22Rv1 (cell line): ENCODE data around the gene MBOAT7.

Source experiments
- H3K27ac ChIP-seq: fragments of 450-650 bp; 2 replicates; pipeline ENCODE4 v1.5.1; 2017
- ZFX ChIP-seq: fragments of 450-650 bp; IDR thresholded peaks from 2 replicates; pipeline ENCODE4 v1.6.1; 2017; ENCODE audit warnings: antibody characterized with exemption, borderline replicate concordance
- TF ChIP-seq, protein P1 (sequence below): fragments of 450-650 bp; IDR thresholded peaks from 2 replicates; pipeline ENCODE4 v1.5.1; 2017; ENCODE audit warnings: mild to moderate bottlenecking

MBOAT7 gene

DNA sequence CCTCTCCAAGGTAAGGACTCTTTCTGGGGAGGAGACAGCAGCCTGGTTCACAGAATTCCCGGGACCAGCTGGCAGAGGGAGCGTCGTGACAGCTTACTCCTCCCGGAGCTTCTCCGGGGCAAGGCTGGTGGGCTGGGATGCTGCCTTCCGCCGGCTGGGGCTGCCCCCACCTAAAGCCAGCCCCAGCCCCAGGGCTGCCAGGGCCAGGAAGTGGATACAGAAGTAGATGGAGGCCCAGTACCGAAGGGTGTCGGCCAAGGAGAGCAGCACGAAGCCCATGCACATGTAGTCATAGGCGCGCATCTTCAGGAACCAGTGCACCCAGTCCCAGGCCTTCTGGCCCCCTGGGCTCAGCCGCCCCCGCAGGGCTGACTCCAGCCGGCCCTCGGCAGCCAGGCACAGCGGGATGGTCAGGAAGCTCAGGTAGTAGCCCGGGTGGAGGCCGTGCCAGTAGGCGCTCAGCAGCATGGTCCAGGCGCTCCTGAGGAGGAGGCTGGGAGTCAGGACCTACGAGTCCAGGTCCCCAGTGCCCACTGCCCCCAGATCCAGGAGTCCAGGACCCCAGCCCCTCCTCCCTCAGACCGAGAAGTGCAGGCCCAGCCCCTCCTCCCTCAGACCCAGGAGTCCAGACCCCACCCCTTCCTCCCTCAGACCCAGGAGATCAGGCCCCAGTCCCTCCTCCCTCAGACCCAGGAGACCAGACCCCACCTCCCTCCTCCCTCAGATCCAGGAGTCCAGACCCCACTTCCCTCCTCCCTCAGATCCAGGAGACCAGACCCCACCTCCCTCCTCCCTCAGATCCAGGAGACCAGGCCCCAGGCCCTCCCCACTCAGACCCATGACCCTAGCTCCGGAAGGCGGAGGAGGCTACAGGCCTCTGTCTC lies 15.2 kb downstream of the MBOAT7 start:
- H3K27ac ChIP-seq, result peak overlapping the region; percentile 90
- no peak for TF ChIP-seq ZFX
- TF ChIP-seq, protein P1, sequence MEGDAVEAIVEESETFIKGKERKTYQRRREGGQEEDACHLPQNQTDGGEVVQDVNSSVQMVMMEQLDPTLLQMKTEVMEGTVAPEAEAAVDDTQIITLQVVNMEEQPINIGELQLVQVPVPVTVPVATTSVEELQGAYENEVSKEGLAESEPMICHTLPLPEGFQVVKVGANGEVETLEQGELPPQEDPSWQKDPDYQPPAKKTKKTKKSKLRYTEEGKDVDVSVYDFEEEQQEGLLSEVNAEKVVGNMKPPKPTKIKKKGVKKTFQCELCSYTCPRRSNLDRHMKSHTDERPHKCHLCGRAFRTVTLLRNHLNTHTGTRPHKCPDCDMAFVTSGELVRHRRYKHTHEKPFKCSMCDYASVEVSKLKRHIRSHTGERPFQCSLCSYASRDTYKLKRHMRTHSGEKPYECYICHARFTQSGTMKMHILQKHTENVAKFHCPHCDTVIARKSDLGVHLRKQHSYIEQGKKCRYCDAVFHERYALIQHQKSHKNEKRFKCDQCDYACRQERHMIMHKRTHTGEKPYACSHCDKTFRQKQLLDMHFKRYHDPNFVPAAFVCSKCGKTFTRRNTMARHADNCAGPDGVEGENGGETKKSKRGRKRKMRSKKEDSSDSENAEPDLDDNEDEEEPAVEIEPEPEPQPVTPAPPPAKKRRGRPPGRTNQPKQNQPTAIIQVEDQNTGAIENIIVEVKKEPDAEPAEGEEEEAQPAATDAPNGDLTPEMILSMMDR, result no peak

DNA sequence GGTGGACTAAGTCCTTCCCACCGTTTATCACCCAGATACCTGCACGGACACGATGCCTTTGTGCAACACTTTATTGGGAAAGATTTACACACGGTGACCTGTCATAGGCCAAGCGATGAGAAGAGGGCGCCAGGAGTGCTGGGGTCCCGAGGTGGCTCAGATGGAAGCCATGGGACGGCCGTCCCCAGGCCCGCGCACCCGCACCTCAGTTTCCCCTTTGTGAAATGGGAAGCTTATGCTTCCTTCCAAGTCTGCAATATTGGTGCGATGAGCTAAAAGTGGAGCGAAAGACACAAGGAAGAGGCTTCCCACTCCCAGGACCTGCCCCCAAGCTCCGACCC lies 16.1 kb downstream of the MBOAT7 start:
- no peak for TF ChIP-seq ZFX
- TF ChIP-seq, protein P1, result no peak
- H3K27ac ChIP-seq, result peak overlapping the region; percentile 90

DNA sequence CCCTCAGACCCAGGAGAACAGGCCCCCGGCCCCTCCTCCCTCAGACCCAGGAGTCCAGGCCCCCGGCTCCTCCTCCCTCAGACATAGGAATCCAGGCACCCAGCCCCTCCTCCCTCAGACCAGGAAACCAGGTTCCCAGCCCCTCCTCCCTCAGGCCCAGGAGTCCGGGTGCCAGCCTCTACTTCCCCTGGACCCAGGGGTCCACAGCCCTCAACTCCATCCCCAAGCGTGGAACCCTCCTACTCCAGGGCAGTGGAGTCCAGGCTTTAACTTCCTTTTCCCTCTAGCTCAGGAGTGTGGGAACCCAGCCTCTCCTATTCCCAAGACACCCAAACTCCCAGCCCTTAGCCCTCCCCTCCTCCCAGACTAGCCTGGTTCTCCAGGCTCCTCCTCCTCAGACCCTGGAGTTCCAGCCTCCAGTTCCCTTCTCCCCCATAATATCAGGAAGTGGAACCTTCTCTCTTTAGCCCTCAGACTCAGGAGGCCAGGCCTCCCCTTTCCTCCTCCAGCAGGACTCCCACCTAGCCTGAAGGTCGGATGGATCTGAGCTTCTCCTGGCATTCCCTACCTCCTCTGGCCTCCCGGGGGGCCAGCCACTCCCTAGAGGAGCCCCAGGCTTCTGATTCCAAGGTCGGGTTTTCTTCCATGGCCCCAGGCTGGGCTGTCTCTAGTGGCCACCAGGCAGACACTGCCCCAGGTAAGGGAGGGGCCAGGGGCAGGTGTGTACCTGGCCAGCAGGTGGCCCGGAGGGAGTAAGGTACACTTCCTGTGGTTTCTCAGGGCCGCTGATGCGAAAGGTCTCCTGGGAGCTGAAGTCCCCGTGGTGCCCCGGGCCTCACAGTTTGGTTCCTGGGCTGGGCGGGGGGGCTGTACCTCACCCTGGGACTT lies 16.7 kb downstream of the MBOAT7 start, which contains the start of gene TMC4:
Gene TMC4, minus strand, starts transcription at position 690 of the 888 bp plus-strand sequence. Its CDS starts 43 bp downstream, at position 647.
- peak within 1 kb of the TSS; percentile 90 for H3K27ac ChIP-seq
- TF ChIP-seq, protein P1, result peak; percentile 67
- no peak for TF ChIP-seq ZFX

DNA sequence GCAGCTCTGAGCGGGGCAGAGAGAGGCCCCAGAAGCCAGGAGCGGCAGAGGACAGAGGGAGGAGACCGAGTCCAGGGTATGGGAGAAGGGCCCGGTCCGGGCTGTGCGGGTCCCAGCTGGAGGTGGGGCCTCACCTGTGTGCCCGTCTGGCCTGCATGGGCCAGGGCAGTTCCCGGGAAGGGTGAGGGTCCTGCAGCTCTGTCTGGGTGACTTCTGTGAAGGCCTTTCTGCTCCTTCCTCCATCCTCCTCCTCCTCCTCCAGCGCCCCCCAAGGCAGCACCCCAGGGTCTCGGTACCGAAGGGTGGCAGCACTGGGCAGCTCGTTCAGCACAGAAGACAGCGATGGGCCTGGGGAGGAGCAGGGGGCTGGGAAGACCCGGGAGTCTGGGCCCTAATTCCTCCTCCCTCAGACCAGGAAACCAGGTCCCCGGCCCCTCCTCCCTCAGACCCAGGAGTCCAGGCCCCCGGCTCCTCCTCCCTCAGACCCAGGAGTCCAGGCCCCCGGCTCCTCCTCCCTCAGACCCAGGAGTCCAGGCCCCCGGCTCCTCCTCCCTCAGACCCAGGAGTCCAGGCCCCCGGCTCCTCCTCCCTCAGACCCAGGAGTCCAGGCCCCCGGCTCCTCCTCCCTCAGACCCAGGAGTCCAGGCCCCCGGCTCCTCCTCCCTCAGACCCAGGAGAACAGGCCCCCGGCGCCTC lies 17.5 kb downstream of the MBOAT7 start:
- peak overlapping the region; percentile 33 for H3K27ac ChIP-seq

DNA sequence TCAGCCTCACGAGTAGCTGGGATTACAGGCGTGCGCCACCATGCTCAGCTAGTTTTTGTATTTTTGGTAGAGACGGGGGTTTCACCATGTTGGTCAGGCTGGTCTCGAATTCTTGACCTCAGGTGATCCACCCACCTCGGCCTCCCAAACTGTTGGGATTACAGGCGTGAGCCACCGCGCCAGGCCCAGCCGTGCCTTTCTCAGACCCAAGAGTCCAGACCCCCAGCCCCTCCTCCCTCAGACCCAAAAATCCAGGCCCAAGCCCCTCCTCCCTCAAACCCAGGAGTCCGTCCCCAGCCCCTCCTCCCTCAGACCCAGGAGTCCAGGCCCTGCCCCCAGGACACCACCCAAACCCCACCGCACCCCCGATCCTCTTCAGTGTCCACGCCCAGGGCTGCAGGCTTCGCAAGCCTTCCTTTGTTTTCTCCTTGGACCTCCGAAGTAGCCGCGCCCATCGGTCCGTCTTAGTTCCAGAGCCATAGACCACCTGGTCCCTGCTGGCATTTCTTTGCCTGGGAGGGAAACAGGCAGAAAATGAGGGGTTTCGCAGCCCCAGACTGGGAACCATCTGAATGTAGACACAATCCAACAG lies 20.1 kb downstream of the MBOAT7 start:
- TF ChIP-seq, protein P1, result no peak
- no peak for TF ChIP-seq ZFX
- no peak overlapping the region for H3K27ac ChIP-seq

DNA sequence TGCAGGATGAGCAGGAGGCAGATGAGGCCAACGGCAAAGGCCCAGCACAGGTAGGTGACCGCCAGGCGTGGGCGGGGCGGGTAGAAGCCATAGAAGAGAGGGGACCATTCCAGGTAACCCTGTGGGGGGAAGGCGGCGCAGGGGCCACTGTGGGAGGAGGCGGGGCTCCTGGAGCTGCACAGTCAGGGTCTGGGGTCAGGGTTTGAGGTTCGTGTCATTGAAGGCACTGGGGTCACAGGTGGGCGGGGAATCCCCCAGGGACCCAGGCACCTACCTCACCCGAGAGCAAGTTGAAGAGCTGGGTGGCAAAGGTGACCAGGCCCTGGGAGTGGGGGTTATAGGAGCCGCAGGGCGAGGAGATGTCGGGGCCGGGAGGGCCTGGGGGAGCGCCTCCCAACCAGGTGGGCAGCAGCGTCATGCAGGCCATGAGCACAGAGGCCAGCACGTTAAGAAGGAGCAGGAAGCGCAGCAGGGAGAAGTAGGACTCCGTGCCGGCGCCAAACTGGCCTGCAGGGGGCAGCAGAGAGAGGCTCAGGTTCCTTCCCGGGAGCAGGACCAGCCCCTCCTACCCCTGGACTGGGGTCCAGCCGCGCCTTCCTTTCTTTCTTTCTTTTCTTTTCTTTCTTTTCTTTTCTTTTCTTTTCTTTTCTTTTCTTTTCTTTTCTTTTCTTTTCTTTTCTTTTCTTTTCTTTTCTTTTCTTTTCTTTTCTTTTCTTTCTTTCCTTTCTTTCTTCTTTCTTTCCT lies 21.0 kb downstream of the MBOAT7 start:
- TF ChIP-seq ZFX, result no peak
- TF ChIP-seq, protein P1, result peak; percentile 92
- H3K27ac ChIP-seq, result no peak overlapping the region
